Measurements from ENCODE around the gene RASSF7. TPM values are rescaled to one million over a fixed set of nuclear protein-coding genes. Genes with fewer than 3 reads are reported as not detected.

The RASSF7 gene
- total RNA-seq, 2 donors from 2014 or later: 49.4 to 107 TPM

DNA sequence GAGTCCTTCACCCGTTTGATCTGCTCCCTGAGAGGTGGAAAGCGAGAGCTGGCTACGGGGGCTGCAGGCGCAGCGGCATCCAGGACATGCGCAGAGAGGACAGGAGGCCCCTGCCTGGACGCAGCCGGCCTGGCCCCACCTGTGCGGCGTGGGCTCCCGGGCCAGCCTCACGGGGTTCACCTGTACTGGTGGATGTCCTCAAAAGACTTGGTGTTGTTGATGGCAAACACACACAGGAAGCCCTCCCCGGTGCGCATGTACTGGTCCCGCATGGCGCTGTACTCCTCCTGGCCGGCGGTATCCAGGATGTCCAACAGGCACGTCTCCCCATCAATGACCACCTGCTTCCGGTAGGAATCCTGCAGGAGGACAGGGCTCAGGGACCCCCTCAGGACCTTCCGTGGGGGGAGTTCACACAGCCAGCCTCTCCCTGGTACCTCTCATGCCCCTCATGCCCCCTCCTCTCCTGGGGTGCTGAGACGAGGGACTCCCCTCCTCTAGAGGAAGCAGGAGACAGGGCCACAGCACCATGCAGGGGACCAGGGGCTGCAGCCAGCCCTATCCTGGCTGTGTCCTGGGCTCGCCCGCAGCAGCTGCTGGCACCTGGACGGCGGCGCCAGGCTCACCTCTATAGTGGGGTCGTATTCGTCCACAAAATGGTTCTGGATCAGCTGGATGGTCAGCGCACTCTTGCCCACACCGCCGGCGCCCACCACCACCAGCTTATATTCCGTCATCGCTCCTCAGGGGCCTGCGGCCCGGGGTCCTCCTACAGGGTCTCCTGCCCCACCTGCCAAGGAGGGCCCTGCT, 27.0 kb upstream of the RASSF7 start:
- Histone ChIP-seq H3K9me3 (no peaks in the 10 kb centered on the region), H3K4me3 (peak overlapping the region; percentile 76 to 81), H3K27me3 (replicated peaks; ENCODE audit: insufficient read depth) (no peaks in the 10 kb centered on the region), H3K4me1 (replicated peaks) (peaks cover 23% of the 10 kb centered on the region), H3K27ac (peak overlapping the region in 1 of 2 donors; percentile 82), H3K36me3 (peaks cover 4 to 18% of the 10 kb centered on the region in 2 donors)
- TF ChIP-seq POLR2AphosphoS5 (IDR thresholded peaks at IDR 0.05) (no peak), POLR2A (IDR thresholded peaks at IDR 0.05) (no peak)
- TF ChIP-seq, protein P1, sequence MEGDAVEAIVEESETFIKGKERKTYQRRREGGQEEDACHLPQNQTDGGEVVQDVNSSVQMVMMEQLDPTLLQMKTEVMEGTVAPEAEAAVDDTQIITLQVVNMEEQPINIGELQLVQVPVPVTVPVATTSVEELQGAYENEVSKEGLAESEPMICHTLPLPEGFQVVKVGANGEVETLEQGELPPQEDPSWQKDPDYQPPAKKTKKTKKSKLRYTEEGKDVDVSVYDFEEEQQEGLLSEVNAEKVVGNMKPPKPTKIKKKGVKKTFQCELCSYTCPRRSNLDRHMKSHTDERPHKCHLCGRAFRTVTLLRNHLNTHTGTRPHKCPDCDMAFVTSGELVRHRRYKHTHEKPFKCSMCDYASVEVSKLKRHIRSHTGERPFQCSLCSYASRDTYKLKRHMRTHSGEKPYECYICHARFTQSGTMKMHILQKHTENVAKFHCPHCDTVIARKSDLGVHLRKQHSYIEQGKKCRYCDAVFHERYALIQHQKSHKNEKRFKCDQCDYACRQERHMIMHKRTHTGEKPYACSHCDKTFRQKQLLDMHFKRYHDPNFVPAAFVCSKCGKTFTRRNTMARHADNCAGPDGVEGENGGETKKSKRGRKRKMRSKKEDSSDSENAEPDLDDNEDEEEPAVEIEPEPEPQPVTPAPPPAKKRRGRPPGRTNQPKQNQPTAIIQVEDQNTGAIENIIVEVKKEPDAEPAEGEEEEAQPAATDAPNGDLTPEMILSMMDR (IDR thresholded peaks at IDR 0.05): no peak
- 76% methylated on average over 37 of the region's 37 CpGs for WGBS
- intact Hi-C loops (cut with DNase I): no loop called here
- no peak for DNase-seq (ENCODE audit: low spot score)

DNA sequence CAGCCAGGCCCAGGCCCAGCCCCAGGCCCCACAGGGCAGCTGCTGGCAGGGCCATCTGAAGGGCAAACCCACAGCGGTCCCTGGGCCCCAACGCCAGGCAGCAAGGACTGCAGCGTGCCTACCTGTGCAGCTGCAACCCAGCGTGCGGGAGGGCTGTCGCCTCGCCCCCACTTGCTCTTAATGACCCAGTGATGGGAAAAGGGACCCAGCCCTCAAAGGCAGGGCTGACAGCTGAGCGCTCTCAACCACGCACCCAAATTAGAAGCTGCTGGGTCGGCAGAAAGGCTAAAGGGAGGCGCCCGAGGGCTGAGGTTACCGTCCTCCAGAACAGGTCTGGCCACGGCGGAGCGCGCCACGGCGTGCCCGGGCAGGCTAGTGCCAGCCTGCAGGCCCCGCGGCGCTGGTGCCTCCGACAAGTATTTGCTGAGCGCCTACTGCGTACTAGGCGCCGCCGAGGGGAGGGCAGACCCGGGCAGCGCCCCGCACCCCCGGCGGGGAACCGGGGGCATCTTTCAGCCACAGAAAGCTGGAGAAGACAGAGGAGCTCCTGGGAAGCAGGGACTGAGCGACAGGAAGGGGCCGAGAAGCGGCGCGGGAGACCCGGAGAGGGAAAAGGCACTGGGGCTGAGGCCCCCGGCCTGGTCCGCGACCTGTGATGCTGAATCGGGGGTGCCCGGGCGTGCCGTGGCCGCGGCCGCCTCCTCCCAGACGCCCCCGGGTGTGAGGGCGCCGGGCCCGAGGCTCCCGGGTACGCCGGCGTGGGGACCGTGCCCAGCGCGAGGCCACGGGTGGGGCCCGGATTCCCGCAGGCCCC, 26.2 kb upstream of the RASSF7 start:
- intact Hi-C loops (cut with DNase I): no loop called here
- H3K27me3 ChIP-seq (replicated peaks; ENCODE audit: insufficient read depth): no peaks in the 10 kb centered on the region
- no peaks in the 10 kb centered on the region for H3K9me3 ChIP-seq
- H3K4me1 ChIP-seq (replicated peaks): peaks cover 23% of the 10 kb centered on the region
- H3K36me3 ChIP-seq: peaks cover 4 to 18% of the 10 kb centered on the region in 2 donors
- WGBS: 4% methylated on average over 50 of the region's 66 CpGs
- H3K27ac ChIP-seq: peak overlapping the region; percentile 82 to 86
- peak; percentile 59 for TF ChIP-seq POLR2AphosphoS5 (IDR thresholded peaks at IDR 0.05)
- TF ChIP-seq, protein P1 (IDR thresholded peaks at IDR 0.05): peak in 1 of 4 experiments; percentile 25
- TF ChIP-seq POLR2A (IDR thresholded peaks at IDR 0.05): peak; percentile 42
- H3K4me3 ChIP-seq: peak overlapping the region; percentile 76 to 81
- peak; percentile 87 for DNase-seq (ENCODE audit: low spot score)

DNA sequence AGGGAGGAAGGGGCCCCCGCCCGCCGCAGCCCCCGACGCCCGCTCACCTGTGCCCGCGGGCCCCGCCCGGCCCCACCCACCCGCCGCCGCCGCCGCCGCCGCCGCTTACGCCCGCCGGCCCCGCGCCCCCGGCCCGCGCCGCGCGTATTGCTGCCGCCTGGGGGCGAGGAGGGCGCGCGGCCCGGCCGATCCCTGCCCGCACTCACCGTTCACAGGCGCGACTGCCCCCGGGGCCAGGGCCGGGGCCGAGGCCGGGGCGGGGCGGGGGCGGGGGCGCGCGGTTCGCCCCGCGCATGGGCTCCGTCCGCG, 25.6 kb upstream of the RASSF7 start:
- H3K27ac ChIP-seq: peak overlapping the region in 1 of 2 donors; percentile 82

DNA sequence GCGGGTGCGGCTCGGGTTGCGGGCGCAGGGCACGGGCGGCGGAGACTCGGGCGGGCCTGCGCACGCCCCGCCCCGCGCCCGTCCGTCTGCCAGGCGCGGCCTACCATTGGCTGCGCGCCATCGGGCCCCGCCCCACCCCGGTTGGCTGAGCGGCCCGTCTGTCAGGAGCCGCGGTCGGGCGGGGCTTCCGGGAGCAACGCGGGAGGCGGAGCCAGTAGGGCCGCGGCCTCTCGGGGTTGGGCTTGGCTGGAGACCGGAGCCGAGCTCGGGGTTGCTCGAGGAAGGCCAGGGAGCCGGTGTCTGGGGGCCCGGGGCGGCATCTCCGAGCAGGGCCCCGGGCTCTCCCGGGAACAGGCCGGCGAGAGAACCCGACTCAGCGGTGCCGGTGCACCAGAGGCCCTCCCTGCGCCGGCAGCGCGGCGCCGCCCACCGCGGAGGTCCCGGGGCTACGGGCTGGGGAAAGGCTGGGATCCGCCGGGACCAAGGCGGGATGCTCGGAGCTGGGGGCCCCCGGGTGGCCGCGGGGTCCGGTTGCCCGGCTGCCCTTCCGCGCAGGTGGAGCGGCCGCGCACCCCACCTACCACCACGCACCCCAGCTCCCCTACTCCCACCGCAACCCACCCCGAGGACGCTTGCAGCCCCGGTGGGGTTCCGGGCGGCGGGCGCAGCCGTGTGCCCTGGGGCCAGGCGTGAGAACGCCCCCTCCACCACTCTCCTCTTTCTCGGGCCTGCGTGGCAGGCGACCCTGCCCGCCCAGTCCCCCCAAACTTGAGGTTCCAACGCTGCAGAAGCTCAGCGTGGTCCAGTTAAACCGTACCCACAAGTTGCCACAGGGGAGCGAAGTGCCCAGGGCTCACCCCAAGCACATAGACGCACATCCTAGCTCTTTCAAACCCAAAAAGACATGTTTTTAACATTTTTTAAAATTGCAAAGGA, 25.0 kb upstream of the RASSF7 start, which contains the start of gene HRAS:
TSS of gene HRAS (minus strand) at position 58 of the 936 bp plus-strand sequence.
- TF ChIP-seq POLR2AphosphoS5 (IDR thresholded peaks at IDR 0.05) (peak; percentile 89), POLR2A (IDR thresholded peaks at IDR 0.05) (peak; percentile 84)
- TF ChIP-seq, protein P1 (IDR thresholded peaks at IDR 0.05): no peak
- Histone ChIP-seq H3K9me3 (no peaks in the 10 kb centered on the region), H3K4me1 (replicated peaks) (peaks cover 23% of the 10 kb centered on the region), H3K36me3 (peaks cover 4 to 18% of the 10 kb centered on the region in 2 donors), H3K27ac (peak within 1 kb of the TSS; percentile 83 to 86), H3K27me3 (replicated peaks; ENCODE audit: insufficient read depth) (no peaks in the 10 kb centered on the region), H3K4me3 (peak within 1 kb of the TSS; percentile 76 to 81)
- WGBS: 4% methylated on average over 58 of the region's 97 CpGs
- intact Hi-C loops (cut with DNase I): no loop called here
- DNase-seq (ENCODE audit: low spot score): peak; percentile 95

More for the DNA sequence above, 25.6 kb upstream of the RASSF7 start:
- H3K4me3 ChIP-seq: peak overlapping the region; percentile 76 to 81
- intact Hi-C loops (cut with DNase I): no loop called here
- 4% methylated on average over 10 of the region's 56 CpGs for WGBS
- no peak for DNase-seq (ENCODE audit: low spot score)
- no peaks in the 10 kb centered on the region for H3K9me3 ChIP-seq
- peaks cover 23% of the 10 kb centered on the region for H3K4me1 ChIP-seq (replicated peaks)
- H3K27me3 ChIP-seq (replicated peaks; ENCODE audit: insufficient read depth): no peaks in the 10 kb centered on the region
- H3K36me3 ChIP-seq: peaks cover 4 to 18% of the 10 kb centered on the region in 2 donors
- TF ChIP-seq, protein P1 (IDR thresholded peaks at IDR 0.05): no peak
- TF ChIP-seq POLR2AphosphoS5 (IDR thresholded peaks at IDR 0.05): no peak
